ENCODE measurements around the gene SLC6A16. TPM values are rescaled to one million over a fixed set of nuclear protein-coding genes. Genes with fewer than 3 reads are reported as not detected.
A peak's percentile ranks its signal among the peaks of the same experiment; 100 is the strongest.

SLC6A16 gene
- total RNA-seq, 2 donors from 2014 or later, result 0.43 to 0.50 TPM

DNA sequence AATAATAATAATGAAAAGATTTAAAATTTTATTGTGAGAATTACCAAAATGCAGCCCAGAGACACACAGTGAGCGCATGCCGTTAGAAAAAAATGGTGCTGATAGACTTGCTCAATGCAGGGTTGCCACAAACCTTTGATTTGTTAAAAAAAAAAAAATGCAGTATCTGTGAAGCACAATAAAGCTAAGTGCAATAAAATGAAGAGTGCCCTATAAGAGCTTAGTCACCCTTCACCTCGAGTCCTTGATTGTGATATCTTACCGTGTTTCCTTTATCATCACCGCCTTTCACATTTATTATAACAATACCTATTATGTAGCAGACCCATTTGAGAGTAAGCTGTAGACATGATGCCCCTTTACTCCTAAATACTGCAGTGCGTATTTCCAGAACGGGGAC, 83.2 kb downstream of the SLC6A16 start:
- peak; percentile 98 for ATAC-seq

More for the DNA sequence above, 83.2 kb downstream of the SLC6A16 start:
- intact Hi-C loops (cut with DNase I, micrococcal nuclease), result no loop called here
- DNase-seq, result no peak

Small RNAs within 50 kb of the gene (microRNA-seq; reads per million reads assigned to microRNA genes)
- 0 reads per million in 2 donors for gene MIR4324

Other genes with a start within 250 kb of the SLC6A16 start
- gene SNRNP70, start 239.7 kb downstream of the SLC6A16 start, total RNA-seq, result 100 to 1,000 TPM; 138 to 143 TPM
- 10 to 100 TPM in 1 of 2 donors, 1 to 10 TPM in 1; 8.8 to 11.4 TPM for gene LIN7B, start 210.8 kb downstream of the SLC6A16 start, total RNA-seq
- gene C19orf73, start 206.0 kb downstream of the SLC6A16 start, total RNA-seq, result 1 to 10 TPM; 1.8 to 2.0 TPM
- gene PPFIA3, start 205.6 kb downstream of the SLC6A16 start, total RNA-seq, result 10 to 100 TPM; 21.8 to 24.2 TPM
- gene HRC, start 169.8 kb downstream of the SLC6A16 start, total RNA-seq, result 1 to 10 TPM; 1.2 to 1.3 TPM
- gene TRPM4, start 167.4 kb downstream of the SLC6A16 start, total RNA-seq, result 100 to 1,000 TPM; 244 to 291 TPM
- gene CD37, start 10.2 kb upstream of the SLC6A16 start, total RNA-seq, result 1 to 10 TPM; 5.6 to 9.6 TPM
- gene TEAD2, start 37.2 kb upstream of the SLC6A16 start, total RNA-seq, result 10 to 100 TPM; 11.8 to 18.0 TPM
- not detected for gene DKKL1, start 38.7 kb upstream of the SLC6A16 start, total RNA-seq
- gene KASH5, start 63.1 kb upstream of the SLC6A16 start, total RNA-seq, result not detected
- not detected for gene PTH2, start 98.2 kb upstream of the SLC6A16 start, total RNA-seq
- gene GFY, start 100.2 kb upstream of the SLC6A16 start, total RNA-seq, result not detected
- under 1 TPM; 0.24 to 0.81 TPM for gene SLC17A7, start 116.3 kb upstream of the SLC6A16 start, total RNA-seq
- 10 to 100 TPM; 62.9 to 74.1 TPM for gene PIH1D1, start 126.6 kb upstream of the SLC6A16 start, total RNA-seq
- gene ALDH16A1, start 128.0 kb upstream of the SLC6A16 start, total RNA-seq, result 10 to 100 TPM; 24.9 to 31.5 TPM
- 1 to 10 TPM; 3.4 to 6.4 TPM for gene FLT3LG, start 149.0 kb upstream of the SLC6A16 start, total RNA-seq
- 1,000 to 10,000 TPM; 2,164 to 2,325 TPM for gene RPL13A, start 162.4 kb upstream of the SLC6A16 start, total RNA-seq
- gene RPS11, start 171.2 kb upstream of the SLC6A16 start, total RNA-seq, result 1,000 to 10,000 TPM; 1,501 to 1,657 TPM
- gene FCGRT, start 187.5 kb upstream of the SLC6A16 start, total RNA-seq, result 100 to 1,000 TPM; 411 to 508 TPM
- 10 to 100 TPM; 18.2 to 21.7 TPM for gene RCN3, start 202.8 kb upstream of the SLC6A16 start, total RNA-seq